Stimulated activated naive CD8-positive, alpha-beta T cell treated with anti-CD3 and anti-CD28 coated beads, Interleukin-15, amount 100 ng/mL, for 72 hours (primary cell): ENCODE results near the gene SPDYC.
A peak's percentile ranks its signal among the peaks of the same experiment; 100 is the strongest.
"Not testable (repeated sequence)": the region's sequence is repeated elsewhere in the genome, so short reads cannot be mapped to it uniquely, and the experiment has no call there.

Experiments
- ATAC-seq: fragments of 150-1000 bp; cut with Tn5 transposase; 2 replicates; pipeline ENCODE4 v1.10.0; 2021; ENCODE audit warnings: mild to moderate bottlenecking, moderate library complexity
- DNase-seq, 2 donors: peaks; one replicate each; pipeline ENCODE4 v3.0.0; 2021 to 2022
- H3K27ac Mint-ChIP-seq, 2 donors: one replicate each; pipeline ENCODE4 v1.8.0; 2022; ENCODE audit warnings: mild to moderate bottlenecking in 2 of 2, mixed read lengths in 2 of 2, moderate library complexity in 2 of 2
- H3K27me3 Mint-ChIP-seq: one replicate; pipeline ENCODE4 v1.8.0; 2022; ENCODE audit warnings: mixed read lengths
- H3K4me1 Mint-ChIP-seq: one replicate; pipeline ENCODE4 v1.8.0; 2022; ENCODE audit warnings: mild to moderate bottlenecking, mixed read lengths
- H3K4me3 Mint-ChIP-seq, 2 donors: one replicate each; pipeline ENCODE4 v1.8.0; 2022; ENCODE audit warnings: mild to moderate bottlenecking in 2 of 2, mixed read lengths in 2 of 2, moderate library complexity in 1 of 2
- H3K9me3 Mint-ChIP-seq, 2 donors: one replicate each; pipeline ENCODE4 v1.8.0; 2022; ENCODE audit warnings: mixed read lengths in 2 of 2

SPDYC gene

GRCh38 chr11:65151331-65151899, 18.6 kb upstream of the SPDYC start:
- Mint-ChIP-seq H3K27ac (no peak overlapping the region), H3K27me3 (peaks cover 20% of the 10 kb centered on the region), H3K4me1 (peaks cover 15% of the 10 kb centered on the region), H3K4me3 (no peak overlapping the region), H3K9me3 (no peaks in the 10 kb centered on the region)
- ATAC-seq (no peak), DNase-seq (no peak)

DNA sequence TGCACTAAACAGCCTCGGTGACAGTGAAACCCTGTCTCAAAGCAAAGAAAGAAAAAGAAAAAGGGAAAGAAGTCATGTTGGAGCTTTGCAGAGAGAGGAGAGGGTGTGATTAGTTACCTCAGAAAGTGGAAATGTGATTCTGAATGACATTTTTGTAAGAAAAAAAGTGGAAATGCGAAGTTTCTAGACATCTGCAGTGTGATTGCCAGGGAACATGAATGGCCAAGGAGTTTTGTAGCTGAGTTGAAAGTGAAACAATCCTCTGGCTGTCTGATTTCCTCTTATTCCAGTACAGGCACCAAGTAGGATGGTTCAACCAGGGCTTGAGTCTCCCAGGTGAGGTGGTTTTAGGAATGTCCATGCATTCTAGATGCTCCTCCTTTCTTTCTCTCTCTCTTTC, 17.9 kb upstream of the SPDYC start:
- DNase-seq (no peak), ATAC-seq (no peak)
- Mint-ChIP-seq H3K9me3 (no peaks in the 10 kb centered on the region), H3K4me3 (no peak overlapping the region), H3K27ac (no peak overlapping the region), H3K27me3 (peaks cover 20% of the 10 kb centered on the region), H3K4me1 (peaks cover 15% of the 10 kb centered on the region)

GRCh38 chr11:65156256-65156655, 13.8 kb upstream of the SPDYC start:
- H3K4me3 Mint-ChIP-seq = no peak overlapping the region
- no peaks in the 10 kb centered on the region for H3K9me3 Mint-ChIP-seq
- DNase-seq (no peak), ATAC-seq (no peak)
- H3K4me1 Mint-ChIP-seq = peaks cover 5% of the 10 kb centered on the region
- no peak overlapping the region for H3K27ac Mint-ChIP-seq
- H3K27me3 Mint-ChIP-seq = peaks cover 14% of the 10 kb centered on the region

DNA sequence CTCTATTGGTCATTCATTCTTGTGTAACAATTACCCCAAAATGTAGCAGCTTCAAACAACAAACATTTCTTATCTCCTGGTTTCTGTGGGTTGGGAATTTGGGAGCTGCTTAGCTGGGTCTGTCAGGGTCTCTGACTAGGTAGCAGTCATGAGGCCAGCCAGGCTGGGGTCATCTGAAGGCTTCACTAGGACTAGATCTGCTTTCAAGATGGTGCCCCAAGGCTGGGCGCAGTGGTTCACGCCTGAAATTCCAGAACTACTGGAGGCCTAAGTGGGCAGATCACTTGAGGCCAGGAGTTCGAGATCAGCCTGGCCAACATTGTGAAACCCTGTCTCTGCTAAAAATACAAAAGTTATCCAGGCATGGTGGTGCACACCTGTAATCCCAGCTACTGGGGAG, 13.1 kb upstream of the SPDYC start:
- no peak for ATAC-seq
- Mint-ChIP-seq H3K4me3 (no peak overlapping the region), H3K27ac (no peak overlapping the region)

DNA sequence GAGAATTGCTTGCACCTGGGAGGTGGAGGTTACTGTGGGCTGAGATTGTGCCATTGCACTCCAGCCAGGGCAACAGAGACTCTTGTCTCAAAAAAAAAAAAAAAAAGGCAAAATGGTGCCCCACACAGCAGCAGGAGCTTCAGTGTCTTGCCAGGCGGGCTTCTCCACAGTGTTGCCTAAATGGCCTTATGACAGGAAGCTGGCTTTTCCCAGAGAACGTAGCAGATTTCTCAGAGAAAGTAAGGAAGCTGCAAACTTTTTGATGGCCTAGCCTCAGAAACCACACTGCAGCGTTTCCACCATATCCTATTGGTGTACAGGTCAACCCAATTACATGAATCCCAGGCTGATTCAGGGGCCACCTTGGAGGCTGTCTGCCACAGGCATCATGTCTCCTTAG, 12.7 kb upstream of the SPDYC start:
- H3K27ac Mint-ChIP-seq = no peak overlapping the region
- peaks cover 14% of the 10 kb centered on the region for H3K27me3 Mint-ChIP-seq
- no peak for DNase-seq

More for the DNA sequence above, 13.1 kb upstream of the SPDYC start:
- Mint-ChIP-seq H3K9me3 (no peaks in the 10 kb centered on the region), H3K27me3 (peaks cover 14% of the 10 kb centered on the region), H3K4me1 (peaks cover 3% of the 10 kb centered on the region)
- DNase-seq = no peak

GRCh38 chr11:65159012-65159411, 11.0 kb upstream of the SPDYC start:
- ATAC-seq (no peak), DNase-seq (no peak)
- no peaks in the 10 kb centered on the region for H3K4me1 Mint-ChIP-seq
- H3K9me3 Mint-ChIP-seq = no peaks in the 10 kb centered on the region
- no peaks in the 10 kb centered on the region for H3K27me3 Mint-ChIP-seq
- H3K4me3 Mint-ChIP-seq = no peak overlapping the region
- H3K27ac Mint-ChIP-seq = no peak overlapping the region

More for the DNA sequence above, 12.7 kb upstream of the SPDYC start:
- no peak for ATAC-seq
- H3K4me1 Mint-ChIP-seq = no peaks in the 10 kb centered on the region
- H3K4me3 Mint-ChIP-seq = no peak overlapping the region
- no peaks in the 10 kb centered on the region for H3K9me3 Mint-ChIP-seq

- H3K27ac Mint-ChIP-seq = no peak overlapping the region
- DNase-seq = no peak
- H3K9me3 Mint-ChIP-seq = no peaks in the 10 kb centered on the region
- H3K27me3 Mint-ChIP-seq = no peaks in the 10 kb centered on the region
- no peak for ATAC-seq
- no peak overlapping the region for H3K4me3 Mint-ChIP-seq
- H3K4me1 Mint-ChIP-seq = no peaks in the 10 kb centered on the region
Observed at GRCh38 chr11:65160643-65161042, 9.4 kb upstream of the SPDYC start.

- H3K27me3 Mint-ChIP-seq = no peaks in the 10 kb centered on the region
- ATAC-seq = no peak
- no peaks in the 10 kb centered on the region for H3K9me3 Mint-ChIP-seq
- H3K4me3 Mint-ChIP-seq = no peak overlapping the region
- H3K4me1 Mint-ChIP-seq = peaks cover 6% of the 10 kb centered on the region
- no peak overlapping the region for H3K27ac Mint-ChIP-seq
- DNase-seq = no peak
Observed at GRCh38 chr11:65163684-65164083, 6.3 kb upstream of the SPDYC start.

DNA sequence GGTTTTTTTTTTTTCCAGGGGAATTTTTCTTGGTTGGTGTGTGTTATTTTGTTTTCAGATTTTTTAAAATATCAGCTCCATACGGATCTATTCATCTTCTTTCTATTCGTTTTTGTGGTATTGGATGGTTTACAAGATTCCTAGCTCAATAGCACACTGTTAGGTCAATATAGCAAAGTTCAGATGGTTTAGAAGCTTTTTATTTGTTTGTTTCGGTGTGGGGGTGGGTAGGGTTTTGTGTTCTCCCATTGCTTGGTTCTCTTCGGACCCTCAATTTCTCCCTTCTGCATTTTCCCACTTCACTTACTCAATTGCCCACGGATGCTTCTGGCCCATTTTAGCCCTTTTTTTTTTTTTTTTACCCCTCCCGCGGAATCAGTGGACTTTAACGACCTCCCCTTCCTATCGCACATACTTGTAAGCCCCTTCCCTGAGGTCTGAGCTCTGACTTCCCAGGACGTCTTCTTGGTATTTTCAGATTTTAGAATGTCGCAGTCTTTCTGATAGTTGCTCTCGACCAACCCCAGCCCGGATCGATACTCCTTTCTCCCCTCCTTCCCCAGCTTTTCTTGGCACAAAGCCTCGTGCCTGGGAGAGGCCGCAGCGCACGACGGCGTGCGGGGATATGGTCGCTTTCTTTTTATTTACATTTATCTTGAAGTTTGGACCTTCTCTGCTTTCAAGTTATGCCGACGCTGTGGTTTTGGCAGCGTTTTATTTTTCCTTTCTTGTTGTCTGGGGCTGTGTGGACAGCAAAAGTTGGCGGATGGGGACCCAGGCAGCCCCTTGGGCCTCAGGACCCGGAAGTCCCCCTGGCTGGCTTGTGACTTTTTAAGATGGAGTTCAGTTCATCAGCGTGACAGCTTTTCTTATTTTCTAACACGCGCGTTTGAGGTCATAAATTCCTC, 4.4 kb upstream of the SPDYC start:
- no peak for ATAC-seq
- no peak for DNase-seq
- no peaks in the 10 kb centered on the region for H3K27me3 Mint-ChIP-seq
- peak overlapping the region in 1 of 2 donors; percentile 65 for H3K27ac Mint-ChIP-seq
- H3K4me1 Mint-ChIP-seq = peaks cover 11% of the 10 kb centered on the region
- H3K4me3 Mint-ChIP-seq = no peak overlapping the region
- no peaks in the 10 kb centered on the region for H3K9me3 Mint-ChIP-seq

DNA sequence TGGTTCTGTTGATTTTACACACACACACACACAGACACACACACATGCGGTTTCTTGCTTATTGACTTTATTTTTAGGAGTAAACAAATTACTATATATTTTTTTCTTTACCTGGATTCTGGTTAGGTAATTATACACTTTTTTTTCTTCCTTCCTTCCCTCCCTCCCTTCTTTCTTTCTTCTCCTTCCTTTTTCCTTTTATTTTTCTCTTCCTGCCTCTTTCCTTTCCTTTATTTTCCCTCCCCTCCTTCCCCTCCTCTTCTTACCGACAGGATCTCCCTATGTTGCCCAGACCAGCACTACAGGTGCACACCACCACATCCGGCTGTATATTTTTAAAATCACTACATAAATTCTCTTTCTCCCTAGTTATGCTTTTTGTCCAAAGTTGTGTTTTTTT, 3.1 kb upstream of the SPDYC start:
- H3K27ac Mint-ChIP-seq = no peak overlapping the region
- H3K4me3 Mint-ChIP-seq = no peak overlapping the region
- no peaks in the 10 kb centered on the region for H3K9me3 Mint-ChIP-seq
- DNase-seq = no peak
- peaks cover 11% of the 10 kb centered on the region for H3K4me1 Mint-ChIP-seq
- no peaks in the 10 kb centered on the region for H3K27me3 Mint-ChIP-seq
- ATAC-seq = no peak

DNA sequence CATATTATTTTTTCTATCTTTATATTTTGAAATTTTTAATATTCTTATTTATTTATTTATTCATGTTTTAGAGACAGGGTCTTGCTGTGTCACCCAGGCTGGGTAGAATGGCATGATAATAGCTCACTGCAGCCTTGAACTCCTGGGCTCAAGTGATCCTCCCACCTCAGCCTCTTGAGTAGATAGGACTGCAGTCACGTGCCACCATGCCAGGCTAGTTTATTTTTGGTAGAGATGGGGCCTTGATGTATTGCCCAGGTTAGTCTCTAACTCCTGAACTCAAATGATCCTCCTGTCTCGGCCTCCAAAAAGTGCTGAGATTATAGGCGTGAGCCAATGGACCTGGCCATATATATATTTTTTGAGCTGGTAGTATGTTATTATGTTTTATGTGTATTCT, 2.4 kb upstream of the SPDYC start:
- Mint-ChIP-seq H3K27me3 (no peaks in the 10 kb centered on the region), H3K27ac (no peak overlapping the region), H3K9me3 (no peaks in the 10 kb centered on the region), H3K4me1 (peaks cover 11% of the 10 kb centered on the region), H3K4me3 (no peak overlapping the region)
- DNase-seq (no peak), ATAC-seq (no peak)

GRCh38 chr11:65169164-65169641, 830 bp upstream of the SPDYC start:
- no peaks in the 10 kb centered on the region for H3K9me3 Mint-ChIP-seq
- no peaks in the 10 kb centered on the region for H3K27me3 Mint-ChIP-seq
- no peak overlapping the region for H3K4me3 Mint-ChIP-seq
- H3K27ac Mint-ChIP-seq = peak overlapping the region; percentile 85 to 91
- H3K4me1 Mint-ChIP-seq = peaks cover 11% of the 10 kb centered on the region
- no peak for ATAC-seq
- no peak for DNase-seq

DNA sequence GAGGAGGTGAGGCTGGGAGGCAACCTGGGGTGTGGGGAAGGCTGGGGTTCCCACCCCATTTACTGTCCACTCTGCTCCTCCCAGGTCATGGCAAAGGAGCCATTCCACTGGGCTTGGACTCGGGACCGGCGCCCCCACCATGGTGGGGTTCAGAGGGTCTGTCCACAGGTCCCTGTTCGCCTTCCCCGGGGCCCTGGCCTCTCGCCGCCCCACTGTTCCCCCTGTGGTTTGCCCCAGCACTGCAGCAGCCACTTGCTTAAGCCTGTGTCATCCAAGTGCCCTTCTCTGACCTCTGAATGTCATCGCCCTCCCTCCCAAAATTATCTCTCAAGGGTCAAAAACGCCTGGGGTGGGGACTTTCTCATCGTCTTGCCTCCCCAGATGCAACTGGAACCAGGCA, 2.6 kb downstream of the SPDYC start:
- no peak overlapping the region for H3K27ac Mint-ChIP-seq

GRCh38 chr11:65174571-65175010, 4.6 kb downstream of the SPDYC start:
- not testable (repeated sequence) for H3K27me3 Mint-ChIP-seq, H3K27ac Mint-ChIP-seq, H3K4me3 Mint-ChIP-seq, H3K4me1 Mint-ChIP-seq, ATAC-seq, H3K9me3 Mint-ChIP-seq, DNase-seq

More for the DNA sequence above, 2.6 kb downstream of the SPDYC start:
- DNase-seq = no peak
- no peak overlapping the region for H3K4me3 Mint-ChIP-seq
- no peaks in the 10 kb centered on the region for H3K9me3 Mint-ChIP-seq
- H3K4me1 Mint-ChIP-seq = peaks cover 11% of the 10 kb centered on the region
- no peaks in the 10 kb centered on the region for H3K27me3 Mint-ChIP-seq
- no peak for ATAC-seq

DNA sequence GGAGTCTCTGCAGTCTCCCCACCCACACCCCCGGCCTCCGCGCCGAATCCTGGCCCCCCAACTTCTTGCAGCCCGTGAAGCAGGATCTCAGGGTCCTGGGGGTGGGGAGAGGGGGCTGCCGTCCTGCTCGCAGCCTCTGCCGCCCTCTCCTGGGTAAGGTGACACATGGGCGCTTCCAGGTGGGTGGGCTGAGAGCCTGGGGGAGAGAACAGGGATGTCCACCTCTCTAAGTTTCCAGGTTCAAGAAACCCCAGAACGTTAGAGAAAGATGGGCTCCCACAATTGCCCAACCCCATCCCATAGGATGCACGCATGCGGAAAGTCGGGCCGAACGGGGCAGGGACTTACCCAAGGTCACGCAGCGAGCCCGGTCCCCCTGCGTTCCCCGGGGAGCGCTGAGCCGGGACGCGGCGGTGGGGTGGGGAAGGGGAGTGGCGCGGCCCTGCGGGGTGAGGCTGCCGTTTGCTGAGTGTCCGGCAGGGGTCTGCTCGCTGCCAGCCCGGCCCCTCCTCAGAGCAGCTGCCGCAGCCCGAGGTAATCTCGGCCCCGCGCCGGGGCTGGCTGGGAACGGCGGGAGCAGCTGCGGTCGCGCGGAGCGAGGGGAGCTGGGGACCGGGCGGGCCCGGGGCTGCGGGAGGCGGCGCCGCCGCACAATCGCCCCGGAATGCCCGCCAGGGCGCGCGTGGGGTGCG, 11.0 kb downstream of the SPDYC start:
- peak overlapping the region; percentile 88 to 99 for H3K4me3 Mint-ChIP-seq
- peak; percentile 88 for ATAC-seq
- no peaks in the 10 kb centered on the region for H3K9me3 Mint-ChIP-seq
- H3K27me3 Mint-ChIP-seq = no peaks in the 10 kb centered on the region
- DNase-seq = peak; percentile 69 to 74
- peak overlapping the region; percentile 81 to 88 for H3K27ac Mint-ChIP-seq
- peaks cover 18% of the 10 kb centered on the region for H3K4me1 Mint-ChIP-seq
